GM18511 (cell line): Measurements from ENCODE around the gene TLE2.
A peak's percentile ranks its signal among the peaks of the same experiment; 100 is the strongest.
"Not testable (repeated sequence)": the region's sequence is repeated elsewhere in the genome, so short reads cannot be mapped to it uniquely, and the experiment has no call there.

Experiments
- ATAC-seq: cut with Tn5 transposase; IDR thresholded peaks from one replicate; pipeline ENCODE4 v1.9.1; 2021; ENCODE audit warnings: mild to moderate bottlenecking, moderate library complexity; ENCODE audit not compliant: unreplicated experiment

The TLE2 gene

DNA sequence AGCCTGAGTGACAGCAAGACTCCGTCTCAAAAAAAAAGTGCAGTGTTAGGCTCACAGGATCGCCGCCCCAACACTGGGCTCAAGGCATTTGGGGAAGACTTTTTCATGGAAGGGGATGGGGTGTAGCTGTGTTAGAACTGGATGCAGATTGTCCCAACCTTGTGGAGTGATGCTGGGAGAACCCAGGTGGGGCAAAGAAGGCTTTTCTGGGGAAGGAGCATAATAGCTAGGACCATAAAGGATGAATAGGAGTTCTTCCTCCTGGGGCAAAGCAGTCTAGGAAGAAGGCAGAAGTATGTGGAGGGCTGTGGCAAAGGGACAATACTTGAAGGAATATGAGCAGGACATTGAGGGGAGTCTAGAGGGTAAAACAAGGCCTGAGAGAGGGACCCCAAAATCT is 40.5 kb downstream of the TLE2 start:
- no peak for ATAC-seq

DNA sequence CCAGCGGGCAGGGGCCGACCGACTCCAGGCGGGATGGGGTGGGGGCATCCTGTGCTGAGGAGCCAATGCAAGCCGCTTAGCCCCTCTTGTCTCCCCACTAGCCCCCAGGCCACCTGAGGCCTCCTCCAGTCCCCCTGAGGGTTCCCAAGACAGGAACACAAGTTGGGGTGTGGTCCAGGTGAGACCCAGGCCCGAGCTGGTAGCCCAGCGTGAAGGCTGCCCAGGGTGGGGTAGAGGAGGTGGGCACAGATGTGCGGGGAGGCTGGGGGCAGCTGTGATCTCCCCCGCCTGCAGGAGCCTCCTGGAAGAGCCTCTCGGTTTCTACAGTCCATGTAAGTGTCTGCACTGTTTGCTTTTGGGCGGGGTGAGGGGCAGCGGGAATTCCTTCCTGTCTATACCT is 41.3 kb downstream of the TLE2 start:
- no peak for ATAC-seq

DNA sequence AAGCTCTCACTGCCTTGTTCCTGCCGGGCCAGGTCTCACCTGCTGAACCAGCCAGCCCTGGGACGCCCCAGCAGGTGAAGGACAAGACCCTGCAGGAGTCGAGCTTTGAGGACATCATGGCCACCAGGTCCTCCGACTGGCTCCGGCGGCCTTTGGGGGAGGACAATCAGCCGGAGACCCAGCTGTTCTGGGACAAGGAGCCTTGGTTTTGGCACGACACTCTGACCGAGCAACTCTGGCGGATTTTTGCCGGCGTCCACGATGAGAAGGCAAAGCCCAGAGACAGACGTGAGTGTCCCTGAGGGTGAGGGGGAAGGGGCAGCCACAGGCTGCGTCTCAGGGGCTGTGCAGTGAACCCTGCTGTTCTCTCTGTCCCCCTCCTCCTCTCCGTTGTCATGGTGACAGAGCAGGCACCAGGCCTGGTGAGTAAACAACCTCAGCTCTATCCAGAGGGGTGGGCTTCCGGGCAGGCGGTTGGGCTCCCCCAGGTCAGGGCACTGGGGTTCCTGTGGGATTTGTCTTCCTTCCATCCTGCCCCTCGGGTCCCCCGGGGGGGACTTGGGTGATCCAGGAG is 42.0 kb downstream of the TLE2 start:
- no peak for ATAC-seq

DNA sequence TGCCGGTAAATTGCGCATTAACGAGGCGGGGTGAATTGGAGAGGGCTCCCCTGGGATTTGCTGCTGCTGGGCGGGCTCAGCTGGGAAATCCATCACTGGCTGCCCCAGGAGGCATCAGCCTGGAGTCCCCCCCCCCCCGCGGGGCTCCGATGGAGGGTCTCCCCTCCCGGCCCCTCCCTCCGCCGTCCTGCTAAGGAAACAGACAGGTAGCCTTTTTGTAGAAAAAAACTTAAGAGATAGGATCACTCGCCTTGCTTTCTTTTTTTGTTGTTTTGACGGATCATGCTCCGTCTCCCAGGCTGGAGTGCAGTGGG is 44.9 kb downstream of the TLE2 start:
- ATAC-seq = no peak

DNA sequence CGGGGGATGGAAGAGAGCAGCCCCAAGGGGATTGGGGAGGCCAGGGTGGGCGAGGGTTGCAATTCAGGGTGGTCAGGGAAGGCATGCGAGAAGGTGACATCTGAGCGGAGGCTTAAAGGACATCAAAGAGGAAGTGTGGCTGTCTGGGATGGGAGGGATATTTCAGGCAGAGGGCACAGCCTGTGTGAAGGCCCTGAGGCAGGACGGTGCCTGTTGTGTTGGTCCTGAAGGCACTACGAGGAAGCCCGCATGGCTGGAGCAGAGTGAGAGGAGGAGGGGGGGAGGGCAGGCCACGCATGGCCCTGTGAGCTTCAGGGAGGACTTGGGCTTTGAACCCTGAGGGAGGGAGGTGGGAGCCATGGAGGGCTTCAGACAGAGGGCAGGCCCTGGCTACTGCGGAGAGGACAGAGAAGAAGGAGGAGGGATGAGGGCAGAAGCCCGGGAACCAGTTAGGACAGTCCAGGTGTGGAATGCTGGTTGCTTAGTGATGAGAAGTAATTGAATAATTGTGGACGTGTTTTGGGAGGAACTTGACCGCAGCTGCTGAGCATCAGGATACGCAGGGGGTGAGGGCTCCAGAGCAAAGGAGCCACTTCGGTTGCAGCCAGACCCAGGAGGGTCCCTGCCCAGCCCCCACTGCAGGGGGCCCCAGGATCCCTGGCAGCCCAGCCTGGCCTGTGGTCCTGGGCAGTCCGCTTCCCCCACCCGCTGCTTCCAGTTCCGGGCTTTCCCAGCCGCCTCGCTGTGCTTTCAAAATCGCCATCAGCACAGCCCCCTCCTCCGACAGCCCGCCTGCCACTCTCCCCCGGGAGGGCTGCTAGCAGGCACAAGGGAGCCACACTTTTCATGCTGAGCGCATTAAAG is 45.5 kb downstream of the TLE2 start:
- ATAC-seq = no peak

DNA sequence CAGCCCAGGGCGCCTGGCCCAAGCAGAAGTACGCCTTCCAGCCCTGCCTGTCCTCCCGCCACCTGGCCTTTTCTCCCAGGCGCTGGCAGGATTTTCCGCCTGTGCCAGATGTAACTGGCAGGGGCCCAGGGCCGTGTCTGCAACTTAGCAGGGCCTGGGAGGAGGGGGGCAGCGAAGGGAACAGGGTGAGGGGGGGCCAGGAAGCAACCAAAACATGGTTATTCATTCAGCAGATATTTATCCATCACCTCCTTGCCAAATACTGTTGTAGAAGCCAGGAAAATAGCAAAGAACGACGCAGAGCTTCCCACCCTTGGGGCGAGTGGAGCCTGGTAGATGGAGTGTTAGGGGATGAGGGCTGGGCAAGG is 46.1 kb downstream of the TLE2 start:
- no peak for ATAC-seq

DNA sequence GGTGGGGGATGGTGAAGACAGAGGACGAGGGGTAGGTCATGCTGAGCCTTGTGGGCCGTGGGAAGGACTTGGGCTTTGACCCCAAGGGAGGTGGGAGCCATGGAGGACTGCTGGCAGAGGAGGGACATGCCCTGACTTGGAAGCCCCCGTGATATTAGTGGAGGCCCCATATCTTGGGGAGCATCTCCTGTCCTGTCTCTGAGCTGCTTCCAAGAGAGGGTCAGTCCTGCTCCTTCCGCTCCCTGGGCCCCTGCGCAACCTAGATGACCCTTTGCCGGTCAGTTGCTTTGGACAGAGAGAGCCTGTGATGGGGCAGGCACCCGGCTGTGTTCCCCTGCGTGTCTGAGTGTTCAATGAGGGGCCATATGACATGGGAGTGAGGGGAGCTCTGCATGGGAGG is 46.5 kb downstream of the TLE2 start:
- no peak for ATAC-seq

DNA sequence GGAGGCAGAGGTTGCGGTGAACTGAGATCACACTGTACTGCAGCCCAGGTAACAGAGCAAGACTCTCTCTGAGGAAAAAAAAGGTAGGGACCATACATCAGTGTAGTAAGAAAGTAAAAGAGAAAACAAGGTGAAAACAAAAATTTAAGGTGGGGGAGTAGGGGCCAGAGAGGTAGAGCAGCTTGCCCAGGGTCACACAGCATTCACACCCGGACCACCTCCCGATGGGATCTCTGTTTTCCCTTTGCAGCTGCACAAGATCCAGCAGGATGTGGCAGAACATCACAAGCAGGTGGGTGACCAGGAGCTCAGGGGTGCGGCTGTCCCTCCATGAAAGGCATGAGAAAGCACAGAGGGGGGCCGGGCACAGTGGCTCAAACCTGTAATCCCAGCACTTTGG is 47.2 kb downstream of the TLE2 start:
- no peak for ATAC-seq

DNA sequence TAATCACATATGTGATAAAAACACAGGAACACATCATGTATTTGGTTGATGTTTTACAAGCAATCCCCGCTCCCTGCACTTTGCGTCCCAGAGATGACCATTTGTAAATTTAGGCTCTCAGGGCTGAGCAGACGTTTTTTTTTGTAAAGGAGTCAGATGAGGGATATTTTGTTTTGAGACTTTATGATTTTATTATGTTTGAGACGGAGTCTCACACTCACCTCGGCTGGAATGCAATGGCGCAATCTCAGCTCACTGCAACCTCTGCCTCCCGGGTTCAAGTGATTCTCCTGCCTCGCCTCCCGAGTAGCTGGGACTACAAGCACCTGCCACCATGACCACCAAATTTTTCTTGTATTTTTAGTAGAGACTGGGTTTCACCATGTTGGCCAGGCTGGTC is 50.3 kb downstream of the TLE2 start:
- no peak for ATAC-seq

DNA sequence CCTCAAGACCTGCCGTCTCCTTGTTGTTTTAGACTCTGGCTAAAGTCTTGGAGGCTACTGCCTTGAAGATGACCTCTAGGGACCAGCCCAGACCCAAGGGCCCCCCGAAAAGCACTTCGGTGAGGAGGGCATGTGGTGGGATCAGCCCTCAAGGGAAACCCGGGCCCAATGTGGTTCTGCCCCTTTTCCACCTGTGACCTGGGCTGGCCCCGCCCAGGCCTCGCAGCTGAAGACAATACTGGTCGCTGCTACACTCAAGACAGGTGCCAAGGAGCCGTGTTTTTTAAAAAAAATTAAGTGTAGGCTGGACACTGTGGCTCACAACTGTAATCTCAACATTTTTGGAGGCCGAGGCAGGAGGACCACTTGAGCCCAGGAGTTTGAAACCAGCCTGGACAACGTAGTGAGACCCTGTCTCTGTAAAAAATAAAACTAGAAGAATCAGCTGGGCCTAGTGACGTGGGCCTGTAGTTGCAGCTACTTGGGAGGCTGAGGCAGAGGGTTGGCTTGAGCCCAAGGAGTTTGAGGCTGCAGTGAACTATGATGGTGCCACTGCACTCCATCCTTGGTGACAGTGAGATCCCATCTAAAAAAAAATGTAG is 50.8 kb downstream of the TLE2 start:
- no peak for ATAC-seq

DNA sequence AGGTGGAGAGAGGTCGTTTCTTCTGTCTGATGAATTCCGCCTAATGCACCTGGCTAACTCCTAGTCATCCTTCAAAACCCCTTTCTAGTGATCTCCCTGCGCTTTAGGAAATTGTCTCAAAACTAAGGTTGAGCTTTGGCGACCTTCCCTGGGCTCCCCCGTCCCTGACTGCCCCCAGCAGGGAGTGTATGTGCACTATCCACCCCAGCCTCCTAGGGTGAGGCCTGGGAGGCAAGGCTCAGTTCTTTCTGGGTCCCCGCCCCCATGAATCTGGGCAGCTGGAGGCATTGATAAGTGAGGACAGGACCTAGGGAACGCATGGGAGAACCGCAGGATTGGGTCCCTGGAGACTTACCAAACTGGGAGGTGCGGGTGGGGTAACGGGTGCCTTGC is 51.3 kb downstream of the TLE2 start:
- ATAC-seq = peak; percentile 10

DNA sequence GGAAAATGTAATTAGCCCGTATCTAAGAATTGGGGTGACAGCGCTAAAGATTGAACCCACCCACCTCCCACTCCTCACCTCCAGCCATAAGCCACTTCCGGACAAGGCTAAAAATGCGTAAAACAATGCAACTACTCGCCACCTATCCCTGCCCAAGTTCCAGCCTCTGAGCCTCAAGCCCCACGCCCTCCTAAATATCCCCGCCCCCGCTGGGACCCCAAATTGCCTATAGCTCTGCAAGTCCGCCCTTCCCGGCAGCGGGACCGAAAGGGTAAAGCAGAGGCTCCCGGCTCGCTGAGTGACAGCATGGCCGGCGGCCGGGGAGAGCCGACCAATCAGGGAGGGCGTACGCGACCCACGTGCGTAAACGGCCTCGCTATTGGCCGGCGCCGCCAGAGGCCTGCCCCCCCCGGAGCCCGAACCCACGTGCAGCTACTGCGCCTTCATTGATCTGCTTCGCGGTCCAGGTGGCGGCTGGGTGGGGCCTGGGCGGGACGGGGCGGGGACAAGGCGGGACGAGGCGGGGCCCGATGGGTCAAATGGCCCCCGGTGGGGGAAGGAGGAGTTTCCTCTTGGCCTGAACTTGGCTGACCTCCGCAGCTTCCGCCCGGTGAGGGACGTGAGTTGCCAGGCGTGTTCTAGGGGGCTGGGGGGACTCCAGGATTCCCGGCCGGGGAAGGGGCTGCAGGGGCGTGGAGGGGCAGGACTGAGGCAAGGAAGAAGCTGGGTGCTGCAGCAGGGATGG is 51.9 kb downstream of the TLE2 start, which contains the start of gene TLE6:
Gene TLE6, plus strand, starts transcription at position 564 of the 745 bp plus-strand sequence. CDS start 670 bp downstream, outside the sequence.
- peak; percentile 92 for ATAC-seq

DNA sequence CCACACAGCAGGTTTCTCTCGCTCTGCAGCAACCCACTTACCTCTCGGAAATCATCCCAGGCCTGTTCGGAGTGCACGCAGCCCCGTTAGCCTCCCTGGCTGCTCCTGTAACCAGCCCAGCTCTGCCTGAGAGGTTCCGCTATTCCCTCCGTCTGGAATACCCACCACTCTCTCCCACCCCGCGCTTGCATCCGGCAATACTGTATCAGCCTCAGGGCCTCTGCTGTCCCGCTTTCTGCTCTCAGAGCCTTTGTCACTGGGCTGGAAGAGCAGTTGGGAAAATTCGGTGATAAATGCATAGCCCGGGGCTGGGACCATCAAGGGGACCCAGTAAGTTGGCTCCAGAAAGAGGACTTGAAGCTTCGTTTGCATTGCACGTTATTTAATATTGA is 52.5 kb downstream of the TLE2 start:
- no peak for ATAC-seq

DNA sequence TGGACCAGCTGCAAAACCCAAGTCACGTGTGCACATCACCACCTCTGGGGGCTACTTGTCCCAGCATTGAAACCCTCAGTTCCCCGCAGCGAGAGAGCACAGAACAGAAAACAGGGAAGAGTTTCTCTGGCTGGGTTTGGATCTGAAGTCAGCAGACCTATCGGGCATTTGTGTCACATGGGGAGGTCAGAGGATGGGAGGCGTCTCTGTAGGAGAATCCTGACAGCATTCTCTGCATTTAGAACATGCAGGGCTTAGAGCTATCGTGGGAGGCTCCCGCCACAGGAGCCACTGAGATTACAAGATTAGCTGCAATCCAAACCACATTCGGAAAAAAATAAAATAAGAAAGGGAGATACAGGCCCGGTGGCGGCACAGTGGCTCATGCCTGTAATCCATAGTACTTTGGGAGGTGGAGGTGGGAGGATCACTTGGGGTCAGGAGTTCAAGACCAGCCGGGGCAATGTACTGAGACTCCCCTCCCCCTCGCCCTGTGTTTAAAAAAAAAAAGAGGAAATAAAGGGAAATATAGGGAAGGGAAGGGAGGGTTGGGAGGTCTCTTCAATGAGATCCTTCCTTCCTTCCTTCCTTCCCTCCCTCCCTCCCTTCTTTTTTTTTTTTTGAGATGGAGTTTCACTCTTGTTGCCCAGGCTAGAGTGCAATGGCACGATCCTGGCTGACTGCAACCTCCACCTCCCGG is 54.6 kb downstream of the TLE2 start:
- no peak for ATAC-seq

DNA sequence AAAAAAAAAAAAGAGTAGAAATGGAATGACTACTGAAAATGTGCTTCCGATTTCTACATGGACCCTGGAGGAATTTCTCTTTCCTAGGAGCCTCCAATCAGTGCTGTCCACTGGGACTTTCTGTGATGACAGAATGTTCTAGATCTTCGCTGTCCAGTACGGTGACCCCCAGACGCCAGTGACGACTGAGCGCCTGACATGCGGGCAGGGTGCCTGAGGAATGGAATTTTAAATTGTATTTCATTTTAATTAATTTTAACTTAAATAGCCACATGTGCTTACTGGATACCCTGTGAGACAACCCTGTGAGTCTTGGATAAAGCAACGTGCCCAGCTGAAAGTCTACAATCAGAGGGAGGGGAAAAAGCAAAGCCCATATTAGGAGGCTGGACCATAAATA is 55.9 kb downstream of the TLE2 start:
- no peak for ATAC-seq

DNA sequence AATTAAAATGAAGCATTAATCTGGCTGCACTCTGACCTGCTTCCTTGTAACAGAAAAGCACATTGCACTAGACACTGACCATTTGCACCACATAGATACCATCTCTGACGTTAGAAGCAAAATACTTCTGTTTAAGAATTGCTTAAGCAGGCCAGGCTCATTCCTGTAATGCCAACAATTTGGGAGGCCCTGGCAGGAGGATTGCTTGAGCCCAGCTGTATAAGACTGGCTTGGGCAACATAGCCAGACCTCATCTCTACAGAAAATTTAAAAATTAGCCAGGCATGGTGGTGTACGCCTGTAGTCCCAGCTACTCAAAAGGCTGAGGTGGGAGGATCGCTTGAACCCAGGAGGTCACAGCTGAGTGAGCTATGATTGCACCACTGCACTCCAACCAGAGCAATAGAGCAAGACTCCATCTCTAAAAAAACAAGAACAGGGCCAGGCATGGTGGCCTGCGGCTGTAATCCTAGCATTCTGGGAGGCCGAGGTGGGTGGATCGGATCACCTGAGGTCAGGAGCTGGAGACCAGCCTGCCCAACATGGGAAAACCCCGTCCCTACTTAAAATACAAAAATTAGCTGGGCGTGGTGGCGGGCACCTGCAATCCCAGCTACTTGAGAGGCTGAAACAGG is 58.8 kb downstream of the TLE2 start:
- no peak for ATAC-seq

DNA sequence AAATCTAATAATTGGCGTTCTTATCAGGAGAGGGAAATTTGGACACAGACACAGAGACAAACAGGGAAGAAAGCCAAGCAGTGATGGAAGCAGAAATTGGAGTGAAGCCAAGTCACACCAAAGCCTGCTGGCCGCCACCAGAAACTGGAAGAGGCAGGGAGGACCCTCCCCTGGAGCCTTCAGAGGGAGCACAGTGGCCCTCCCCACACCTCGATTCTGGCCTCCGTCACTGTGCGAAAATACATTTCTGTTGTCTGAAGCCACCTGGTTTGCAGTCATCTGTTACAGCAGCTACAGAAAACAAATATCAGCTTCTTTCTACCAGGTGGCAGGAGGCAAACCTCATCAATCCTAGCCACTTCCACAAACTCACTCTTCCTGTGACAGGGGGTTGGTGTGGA is 60.0 kb downstream of the TLE2 start:
- ATAC-seq = no peak

DNA sequence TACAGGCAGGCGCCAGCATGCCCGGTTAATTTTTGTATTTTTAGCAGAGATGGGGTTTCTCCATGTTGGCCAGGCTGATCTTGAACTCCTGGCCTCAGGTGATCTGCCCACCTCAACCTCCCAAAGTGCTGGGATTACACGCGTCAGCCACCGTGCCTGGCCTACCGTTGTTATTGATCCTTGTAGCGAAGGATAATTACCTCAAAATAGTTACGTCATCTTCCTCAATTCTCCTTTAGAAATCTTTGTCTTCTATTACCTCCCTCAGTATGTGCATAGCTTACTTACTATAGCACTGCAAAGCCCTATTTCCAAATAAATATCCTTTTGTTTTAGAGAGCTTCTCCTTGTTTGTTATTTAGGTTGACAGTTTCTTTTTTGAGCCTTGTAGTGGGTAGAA is 61.1 kb downstream of the TLE2 start:
- no peak for ATAC-seq

DNA sequence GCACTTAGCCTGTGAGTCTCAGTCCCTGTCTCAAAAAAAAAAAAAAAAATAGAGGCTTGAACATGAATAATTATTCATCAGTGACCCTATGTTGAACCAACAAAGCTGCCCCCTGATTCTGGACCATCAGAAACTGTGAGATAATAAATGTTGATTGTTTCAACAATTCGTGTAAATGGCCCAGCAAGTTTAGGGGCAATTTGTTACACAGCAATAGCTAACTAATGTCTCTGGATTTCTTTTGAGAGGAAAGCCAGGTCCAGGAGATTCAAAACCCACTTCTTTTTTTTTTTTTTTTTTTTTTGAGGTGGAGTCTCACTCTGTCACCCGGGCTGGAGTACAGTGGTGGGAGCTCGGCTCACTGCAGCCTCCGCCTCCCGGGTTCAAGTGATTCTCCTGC is 64.2 kb downstream of the TLE2 start:
- no peak for ATAC-seq

DNA sequence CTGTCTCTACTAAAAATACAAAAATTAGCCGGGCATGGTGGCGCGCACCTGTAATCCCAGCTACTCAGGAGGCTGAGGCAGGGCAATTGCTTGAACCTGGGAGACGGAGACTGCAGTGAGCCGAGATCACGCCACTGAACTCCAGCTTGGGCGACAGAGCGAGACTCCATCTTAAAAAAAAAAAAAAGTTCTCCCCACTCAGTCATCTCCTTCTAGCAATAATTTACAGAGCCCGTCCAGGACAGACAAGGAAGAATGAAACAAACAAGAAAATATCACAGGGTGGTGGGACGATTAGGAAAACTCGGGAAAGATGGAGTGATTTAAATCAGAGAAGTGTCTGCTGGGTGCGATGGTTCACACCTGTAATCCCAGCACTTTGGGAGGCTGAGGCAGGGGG is 65.4 kb downstream of the TLE2 start:
- not testable (repeated sequence) for ATAC-seq

DNA sequence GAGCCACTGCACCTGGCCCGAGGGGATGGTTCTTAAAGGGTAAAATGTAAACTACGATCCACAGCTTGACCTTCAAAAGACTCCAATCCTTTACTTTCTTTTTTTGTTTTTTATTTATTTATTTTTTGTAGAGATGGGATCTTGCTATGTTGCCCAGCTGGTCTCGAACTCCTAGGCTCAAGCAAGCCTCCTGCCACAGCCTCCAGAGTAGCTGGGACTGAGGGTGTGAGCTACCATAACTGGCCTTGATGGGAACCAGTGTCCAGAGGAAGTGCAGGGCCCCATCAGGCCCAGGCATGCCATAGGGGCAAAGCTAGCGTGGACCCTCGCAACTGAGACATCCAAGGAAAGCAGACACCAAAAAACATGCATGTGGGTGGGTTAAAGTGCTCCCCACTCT is 66.0 kb downstream of the TLE2 start:
- no peak for ATAC-seq
